Hepatocyte (in vitro differentiated cells): ENCODE data around the gene DIP2C. TPM values are rescaled to one million over a fixed set of nuclear protein-coding genes. Genes with fewer than 3 reads are reported as not detected.

Experiments
- DNase-seq: peaks from one replicate; pipeline ENCODE4 v3.0.0-alpha.2; 2016; ENCODE audit warnings: low spot score
- H2AFZ ChIP-seq: fragments of 200-600 bp; sonication (generic); 2 replicates; pipeline ENCODE4 v1.6.0; 2016; ENCODE audit warnings: antibody characterized with exemption, mild to moderate bottlenecking
- H3K27ac ChIP-seq: fragments of 200-600 bp; sonication (generic); 2 replicates; pipeline ENCODE4 v1.5.1; 2016; ENCODE audit warnings: mild to moderate bottlenecking
- H3K27me3 ChIP-seq: fragments of 200-600 bp; sonication (generic); 2 replicates; pipeline ENCODE4 v1.6.1; 2016
- H3K36me3 ChIP-seq: fragments of 200-600 bp; sonication (generic); replicated peaks from 2 replicates; pipeline ENCODE4 v1.5.1; 2016; ENCODE audit warnings: low read depth; ENCODE audit not compliant: insufficient read depth
- H3K4me1 ChIP-seq: fragments of 200-600 bp; sonication (generic); 2 replicates; pipeline ENCODE4 v1.5.1; 2016; ENCODE audit warnings: mild to moderate bottlenecking, moderate library complexity; ENCODE audit not compliant: insufficient read depth
- H3K4me2 ChIP-seq: fragments of 200-600 bp; sonication (generic); 2 replicates; pipeline ENCODE4 v1.6.0; 2016
- H3K4me3 ChIP-seq: fragments of 200-600 bp; sonication (generic); 2 replicates; pipeline ENCODE4 v1.5.1; 2016; ENCODE audit warnings: mild to moderate bottlenecking
- H3K79me2 ChIP-seq: fragments of 200-600 bp; sonication (generic); 2 replicates; pipeline ENCODE4 v1.6.0; 2017; ENCODE audit warnings: mild to moderate bottlenecking
- H3K9me2 ChIP-seq: fragments of 200-600 bp; sonication (generic); replicated peaks from 2 replicates; pipeline ENCODE4 v1.6.0; 2017; ENCODE audit warnings: mild to moderate bottlenecking; ENCODE audit not compliant: insufficient read depth
- H3K9me3 ChIP-seq: fragments of 200-600 bp; sonication (generic); 2 replicates; pipeline ENCODE4 v1.5.1; 2016; ENCODE audit warnings: low read depth, mild to moderate bottlenecking
- H4K20me1 ChIP-seq: fragments of 200-600 bp; sonication (generic); 2 replicates; pipeline ENCODE4 v1.6.0; 2016; ENCODE audit warnings: mild to moderate bottlenecking; ENCODE audit not compliant: insufficient read depth, poor library complexity, severe bottlenecking
- CTCF ChIP-seq: fragments of 200-600 bp; sonication (generic); IDR thresholded peaks from 2 replicates; pipeline ENCODE4 v1.5.1; 2016; ENCODE audit warnings: antibody characterized with exemption, mild to moderate bottlenecking; ENCODE audit not compliant: poor library complexity
- EZH2 ChIP-seq: fragments of 200-600 bp; sonication (generic); IDR thresholded peaks from 2 replicates; pipeline ENCODE4 v1.6.1; 2016; ENCODE audit warnings: antibody characterized with exemption, mild to moderate bottlenecking, borderline replicate concordance
- EZH2phosphoT487 ChIP-seq: fragments of 200-600 bp; sonication (generic); IDR thresholded peaks from one replicate; pipeline ENCODE4 v1.6.1; 2018; ENCODE audit warnings: antibody characterized with exemption, mild to moderate bottlenecking, low read depth, moderate library complexity; ENCODE audit not compliant: unreplicated experiment, severe bottlenecking
- WGBS: methylation state at CpG from one replicate; pipeline ENCODE4 v1.1.6; 2016; ENCODE audit warnings: low lambda C conversion rate; ENCODE audit errors: missing lambda C conversion rate; 5-methylcytosine and 5-hydroxymethylcytosine counted together
- polyA plus RNA-seq: library from polyadenylated mRNA; unstranded; fragments of >200 nt; fragmentation: Nextera tagmentation; extraction: Ambion mirVana; gene quantifications from 2 replicates; pipeline ENCODE4 v1.2.1, GENCODE V29; 2016
- total RNA-seq: library from RNA; depleted of rRNA; stranded (reverse); fragments of >200 nt; gene quantifications from 2 replicates; pipeline ENCODE4 v1.2.3, GENCODE V29; 2014

The DIP2C gene
- total and polyA plus RNA-seq, 2 experiments from 2014 or later = 11.1 to 12.8 TPM

- Histone ChIP-seq H3K9me2 (no peaks in the 10 kb centered on the region), H3K4me3 (no peak overlapping the region), H2AFZ (no peak overlapping the region), H3K4me2 (no peak overlapping the region), H3K4me1 (peaks cover 38% of the 10 kb centered on the region), H4K20me1 (peaks cover 68% of the 10 kb centered on the region), H3K27me3 (no peaks in the 10 kb centered on the region), H3K36me3 (no peaks in the 10 kb centered on the region), H3K79me2 (peaks cover 72% of the 10 kb centered on the region), H3K27ac (no peak overlapping the region), H3K9me3 (no peaks in the 10 kb centered on the region)
- WGBS = 73% methylated on average over 4 of the region's 5 CpGs
- DNase-seq = no peak
- no peak for TF ChIP-seq EZH2phosphoT487
- no peak for TF ChIP-seq EZH2
- no peak for TF ChIP-seq CTCF
Observed at GRCh38 chr10:656883-657282, 32.6 kb downstream of the DIP2C start.

- H3K36me3 ChIP-seq = no peaks in the 10 kb centered on the region
- peak overlapping the region; percentile 67 for H3K4me2 ChIP-seq
- no peaks in the 10 kb centered on the region for H3K27me3 ChIP-seq
- H3K9me3 ChIP-seq = no peaks in the 10 kb centered on the region
- no peak overlapping the region for H2AFZ ChIP-seq
- peaks cover 72% of the 10 kb centered on the region for H3K79me2 ChIP-seq
- TF ChIP-seq CTCF = no peak
- no peak for TF ChIP-seq EZH2phosphoT487
- no peak for TF ChIP-seq EZH2
- H3K27ac ChIP-seq = peak overlapping the region; percentile 85
- WGBS = 95% methylated on average over 8 of the region's 8 CpGs
- H3K9me2 ChIP-seq = no peaks in the 10 kb centered on the region
- H4K20me1 ChIP-seq = peaks cover 67% of the 10 kb centered on the region
- DNase-seq = no peak
- peaks cover 32% of the 10 kb centered on the region for H3K4me1 ChIP-seq
- no peak overlapping the region for H3K4me3 ChIP-seq
Observed at GRCh38 chr10:655184-655583, 34.3 kb downstream of the DIP2C start.

- H3K9me2 ChIP-seq = no peaks in the 10 kb centered on the region
- H3K27ac ChIP-seq = peak overlapping the region; percentile 85
- WGBS = 89% methylated on average over 6 of the region's 6 CpGs
- H4K20me1 ChIP-seq = peaks cover 65% of the 10 kb centered on the region
- H2AFZ ChIP-seq = no peak overlapping the region
- no peaks in the 10 kb centered on the region for H3K36me3 ChIP-seq
- H3K9me3 ChIP-seq = no peaks in the 10 kb centered on the region
- no peaks in the 10 kb centered on the region for H3K27me3 ChIP-seq
- no peak overlapping the region for H3K4me3 ChIP-seq
- H3K79me2 ChIP-seq = peaks cover 72% of the 10 kb centered on the region
- H3K4me1 ChIP-seq = peaks cover 30% of the 10 kb centered on the region
- TF ChIP-seq CTCF = no peak
- TF ChIP-seq EZH2 = no peak
- TF ChIP-seq EZH2phosphoT487 = no peak
- no peak for DNase-seq
- H3K4me2 ChIP-seq = peak overlapping the region; percentile 67
Observed at GRCh38 chr10:654647-654996, 34.8 kb downstream of the DIP2C start.
